Upper lobe of left lung (tissue), 4 donors: ENCODE data around the gene NEK11.

Experiments used
- POLR2A ChIP-seq, 4 donors: fragments of 450-650 bp; IDR thresholded peaks; one replicate each; pipeline ENCODE4 v1.5.1; 2016 to 2017; ENCODE audit warnings: antibody characterized with exemption in 4 of 4, mild to moderate bottlenecking in 2 of 4
- POLR2AphosphoS5 ChIP-seq, 2 donors: sonication (generic); formaldehyde crosslinking; IDR thresholded peaks; one replicate each; pipeline ENCODE4 v1.5.1; 2017; ENCODE audit warnings: antibody characterized with exemption in 2 of 2
- TF ChIP-seq, protein P1 (sequence below), 6 experiments: fragments of 450-650 bp in 4 of 6; fragments of 200-600 bp in 2 of 6; sonication (generic) in 2 of 6; IDR thresholded peaks; one replicate each; pipeline ENCODE4 v1.5.1; 2016 to 2019; ENCODE audit warnings: antibody characterized with exemption in 6 of 6

DNA sequence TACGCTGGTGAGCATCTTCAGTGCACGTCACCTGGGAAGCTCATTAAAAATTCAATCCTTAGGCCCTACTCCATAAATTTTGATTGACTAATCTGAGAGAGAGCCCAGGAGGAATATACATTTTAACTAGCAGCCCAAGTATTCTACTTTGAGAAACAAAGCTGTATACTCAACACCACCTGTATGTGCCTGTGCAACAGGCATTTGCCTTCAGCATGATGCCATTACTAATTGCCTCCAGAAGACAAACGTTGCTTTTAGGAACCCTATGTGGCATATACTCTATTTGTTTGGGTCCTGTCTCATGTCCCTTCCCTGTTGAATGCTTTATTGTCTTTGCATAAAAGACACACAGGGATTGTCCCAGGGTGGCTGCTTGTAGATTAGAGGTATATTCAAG, 7.7 kb upstream of the NEK11 start:
- TF ChIP-seq, protein P1, sequence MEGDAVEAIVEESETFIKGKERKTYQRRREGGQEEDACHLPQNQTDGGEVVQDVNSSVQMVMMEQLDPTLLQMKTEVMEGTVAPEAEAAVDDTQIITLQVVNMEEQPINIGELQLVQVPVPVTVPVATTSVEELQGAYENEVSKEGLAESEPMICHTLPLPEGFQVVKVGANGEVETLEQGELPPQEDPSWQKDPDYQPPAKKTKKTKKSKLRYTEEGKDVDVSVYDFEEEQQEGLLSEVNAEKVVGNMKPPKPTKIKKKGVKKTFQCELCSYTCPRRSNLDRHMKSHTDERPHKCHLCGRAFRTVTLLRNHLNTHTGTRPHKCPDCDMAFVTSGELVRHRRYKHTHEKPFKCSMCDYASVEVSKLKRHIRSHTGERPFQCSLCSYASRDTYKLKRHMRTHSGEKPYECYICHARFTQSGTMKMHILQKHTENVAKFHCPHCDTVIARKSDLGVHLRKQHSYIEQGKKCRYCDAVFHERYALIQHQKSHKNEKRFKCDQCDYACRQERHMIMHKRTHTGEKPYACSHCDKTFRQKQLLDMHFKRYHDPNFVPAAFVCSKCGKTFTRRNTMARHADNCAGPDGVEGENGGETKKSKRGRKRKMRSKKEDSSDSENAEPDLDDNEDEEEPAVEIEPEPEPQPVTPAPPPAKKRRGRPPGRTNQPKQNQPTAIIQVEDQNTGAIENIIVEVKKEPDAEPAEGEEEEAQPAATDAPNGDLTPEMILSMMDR (IDR thresholded peaks at IDR 0.05) = no peak
- no peak for TF ChIP-seq POLR2A (IDR thresholded peaks at IDR 0.05)
- TF ChIP-seq POLR2AphosphoS5 (IDR thresholded peaks at IDR 0.05) = no peak
